GM19455 (cell line): ENCODE measurements around the gene MAML2.

Source experiments
- ATAC-seq: cut with Tn5 transposase; IDR thresholded peaks from one replicate; pipeline ENCODE4 v1.9.1; 2021; ENCODE audit not compliant: unreplicated experiment

The MAML2 gene

GRCh38 chr11:96342961-96343711, at the start of gene MAML2:
MAML2 (minus strand) TSS chr11:96343195; CDS start chr11:96341895, 1,300 bp downstream.
- ATAC-seq = peak; percentile 81

DNA sequence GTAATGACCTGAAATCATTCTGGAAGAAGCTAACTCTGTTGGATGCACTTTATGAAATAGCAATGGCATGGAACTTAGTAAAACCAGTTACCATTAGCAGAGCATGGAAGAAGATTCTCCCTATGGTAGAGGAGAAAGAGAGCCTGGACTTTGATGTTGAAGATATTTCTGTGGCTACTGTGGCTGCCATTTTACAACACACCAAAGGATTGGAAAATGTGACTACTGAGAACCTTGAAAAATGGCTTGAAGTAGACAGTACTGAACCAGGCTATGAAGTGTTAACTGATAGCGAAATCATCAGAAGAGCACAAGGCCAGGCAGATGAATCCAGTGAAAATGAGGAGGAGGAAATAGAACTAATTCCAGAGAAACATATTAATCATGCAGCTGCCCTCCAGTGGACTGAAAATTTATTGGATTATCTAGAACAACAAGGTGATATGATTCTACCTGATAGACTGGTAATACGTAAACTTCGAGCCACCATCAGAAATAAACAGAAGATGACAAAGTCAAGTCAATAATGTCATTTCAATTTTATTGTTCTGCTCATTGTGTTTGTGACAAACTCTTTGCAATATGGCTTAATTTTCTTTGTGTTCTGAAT, 48.8 kb upstream of the MAML2 start:
- ATAC-seq = no peak

DNA sequence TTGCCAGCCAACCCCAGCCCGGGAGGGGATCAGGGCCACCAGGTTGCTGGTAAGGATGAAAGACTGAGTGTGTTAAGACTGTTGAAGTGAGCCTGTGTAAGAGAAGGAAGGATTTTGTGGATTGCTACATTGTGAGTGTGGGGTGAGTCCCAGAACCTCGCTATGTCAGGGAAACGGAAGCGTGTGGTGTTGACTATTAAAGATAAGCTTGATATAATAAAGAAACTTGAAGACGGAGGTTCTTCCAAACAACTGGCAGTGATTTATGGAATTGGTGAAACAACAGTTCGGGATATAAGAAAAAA, 47.4 kb upstream of the MAML2 start:
- no peak for ATAC-seq

DNA sequence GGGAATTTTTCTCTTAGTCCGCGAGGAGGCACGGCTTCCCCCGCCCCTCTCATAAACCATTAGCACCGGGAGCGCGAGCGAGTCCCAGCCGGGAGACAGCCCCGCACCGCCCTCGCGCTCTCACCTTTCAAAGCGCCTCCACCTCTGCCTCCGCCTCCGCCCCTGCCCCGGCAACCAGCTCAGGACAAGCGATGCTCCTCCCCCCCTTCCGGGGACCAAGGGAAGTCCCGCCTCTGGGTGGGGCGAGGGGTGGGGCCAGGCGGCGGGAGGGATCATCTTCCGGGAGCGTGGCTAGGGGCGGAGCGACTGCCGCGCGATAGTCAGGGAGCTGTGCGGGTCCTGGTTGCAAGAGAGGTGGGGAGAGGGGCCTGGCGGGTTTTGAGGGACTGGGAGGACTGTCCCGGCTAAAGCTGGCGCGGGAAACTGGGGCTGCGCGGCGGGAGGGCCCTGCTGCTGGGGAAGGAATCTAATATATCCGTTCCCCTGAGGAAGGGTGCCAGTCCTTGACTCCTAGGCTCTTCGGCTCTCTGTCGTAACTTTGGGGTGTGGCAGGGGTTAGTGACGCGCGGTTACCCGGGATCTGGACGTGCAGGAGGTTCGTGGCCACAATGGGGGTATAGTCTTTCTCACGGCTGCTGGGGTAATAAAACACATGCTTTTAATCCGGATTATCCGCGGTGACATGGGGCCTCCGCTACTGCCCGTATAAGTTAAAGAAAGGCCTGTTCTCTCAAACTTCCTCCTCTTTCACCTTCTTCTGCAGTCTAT, 46.9 kb upstream of the MAML2 start, which contains the start of the genes CCDC82 and JRKL:
Gene CCDC82, minus strand, starts transcription at position 193 of the 768 bp plus-strand sequence. CDS start 5,165 bp downstream, outside the sequence.
Gene JRKL, plus strand, starts transcription at position 294 of the 768 bp plus-strand sequence. CDS start 637 bp downstream, outside the sequence.
- ATAC-seq = peak; percentile 94

DNA sequence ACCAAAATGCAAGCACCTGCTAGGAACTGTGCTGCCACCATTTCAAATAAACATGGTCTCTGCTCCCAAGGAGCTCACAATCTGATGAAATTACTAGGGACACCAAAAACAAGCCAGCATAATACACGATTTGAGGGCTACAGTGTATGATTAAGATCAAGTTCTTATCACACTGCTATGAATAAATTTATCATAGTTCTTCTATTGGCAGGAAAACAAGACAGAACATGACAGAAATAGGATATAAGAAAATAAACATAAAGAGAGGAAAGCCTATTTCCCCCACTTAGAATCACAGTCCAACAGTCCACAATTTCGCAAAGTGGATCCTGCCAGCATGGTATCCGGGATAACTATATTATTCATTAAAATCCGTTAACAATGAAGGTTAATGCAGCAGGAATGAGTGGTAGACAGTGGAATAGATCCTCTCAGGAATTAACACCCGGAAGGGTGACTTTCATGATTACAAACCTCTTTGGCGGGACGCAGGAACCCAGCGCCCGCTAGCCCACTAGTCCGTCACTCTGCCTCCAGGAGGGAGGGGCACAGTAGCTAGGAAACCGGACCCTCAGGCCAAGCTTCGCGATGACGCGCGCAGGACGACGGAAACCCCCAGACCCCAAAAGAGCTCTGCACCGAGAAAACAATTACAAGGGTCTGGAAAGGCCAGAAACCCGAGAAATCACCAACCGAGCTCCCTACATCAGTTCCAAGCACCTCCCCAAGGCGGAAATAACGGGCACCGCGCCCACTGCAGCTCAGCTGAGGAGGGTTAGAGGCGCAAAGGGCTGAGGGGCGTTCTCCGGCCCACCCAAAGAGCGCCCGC, 46.1 kb upstream of the MAML2 start:
- ATAC-seq = peak; percentile 65

DNA sequence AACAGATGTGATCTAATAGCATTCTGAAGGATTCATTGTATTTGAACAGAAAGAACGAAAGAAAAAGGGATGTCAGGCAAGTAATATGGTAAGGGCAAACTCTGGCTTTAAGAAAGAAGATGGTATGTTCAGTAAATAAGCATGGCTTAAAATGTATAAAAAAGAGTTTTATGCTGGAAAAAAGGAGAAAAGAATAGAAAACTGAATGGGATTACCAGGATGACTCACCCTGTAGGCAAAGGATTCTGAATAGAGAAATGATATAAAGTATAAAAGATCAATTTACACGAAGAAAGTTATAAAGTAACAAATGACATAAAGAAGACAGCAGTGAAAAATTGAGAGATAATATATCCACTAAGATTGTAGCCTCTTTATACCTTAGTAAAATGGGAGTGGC, 42.2 kb upstream of the MAML2 start:
- ATAC-seq = no peak

GRCh38 chr11:96384156-96384555, 41.2 kb upstream of the MAML2 start:
- ATAC-seq = no peak

GRCh38 chr11:96376796-96377195, 33.8 kb upstream of the MAML2 start:
- no peak for ATAC-seq

DNA sequence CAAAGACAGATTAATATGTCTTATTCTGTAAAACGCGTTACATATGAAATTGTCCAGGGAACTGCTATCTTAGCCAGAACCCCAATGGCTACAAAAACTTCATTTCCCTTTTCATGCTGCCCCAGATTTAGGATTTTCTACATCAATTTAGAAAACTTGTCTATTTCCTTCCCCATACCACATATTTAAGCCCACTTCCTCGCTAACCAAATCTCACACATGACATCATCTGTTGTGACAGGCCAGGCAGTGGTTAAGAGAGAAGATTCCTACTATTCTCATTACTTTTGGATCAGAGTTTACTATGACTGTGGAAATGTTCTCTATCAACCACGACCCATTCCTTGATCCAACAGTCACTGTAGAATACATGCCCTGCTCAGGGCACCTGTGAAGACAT, 30.8 kb upstream of the MAML2 start:
- ATAC-seq = no peak

DNA sequence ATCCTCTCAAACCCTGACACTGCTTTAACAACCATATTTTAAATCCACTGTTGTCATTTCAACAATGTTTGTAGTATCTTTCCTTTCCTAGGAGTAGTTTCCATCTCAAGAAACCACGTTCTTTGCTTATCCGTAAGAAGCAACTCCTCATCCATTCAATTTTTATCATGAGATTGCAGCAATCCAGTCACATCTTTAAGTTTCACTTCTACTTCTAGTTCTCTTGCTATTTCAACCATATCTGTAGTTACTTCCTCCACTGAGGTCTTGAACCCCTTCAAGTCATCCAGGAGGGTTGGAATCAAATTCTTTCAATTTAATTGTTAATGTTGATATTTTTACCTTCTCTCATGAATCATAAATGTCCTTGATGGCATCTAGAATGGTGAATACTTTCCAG, 24.3 kb upstream of the MAML2 start:
- no peak for ATAC-seq

DNA sequence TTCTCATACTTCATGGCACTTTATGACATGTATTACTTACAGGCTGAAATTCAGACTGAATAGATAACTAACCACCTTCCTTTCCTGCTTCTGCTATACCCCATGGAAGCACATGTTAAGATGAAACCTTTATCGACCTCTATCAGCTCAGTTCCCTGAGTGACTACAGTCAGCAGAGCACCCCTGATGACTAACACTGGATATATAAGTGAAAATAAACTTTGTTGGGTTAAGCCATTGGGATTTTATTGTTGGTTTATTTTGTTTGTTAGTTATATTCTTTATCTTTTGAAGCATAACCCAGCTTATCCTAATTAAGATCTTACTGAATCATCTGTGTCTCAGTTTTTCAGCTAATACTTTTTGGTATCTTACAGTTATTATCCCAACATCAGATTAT, 23.0 kb upstream of the MAML2 start:
- ATAC-seq = no peak

- no peak for ATAC-seq
Measured at GRCh38 chr11:96365493-96365892, 22.5 kb upstream of the MAML2 start.

GRCh38 chr11:96361778-96362177, 18.8 kb upstream of the MAML2 start:
- no peak for ATAC-seq

DNA sequence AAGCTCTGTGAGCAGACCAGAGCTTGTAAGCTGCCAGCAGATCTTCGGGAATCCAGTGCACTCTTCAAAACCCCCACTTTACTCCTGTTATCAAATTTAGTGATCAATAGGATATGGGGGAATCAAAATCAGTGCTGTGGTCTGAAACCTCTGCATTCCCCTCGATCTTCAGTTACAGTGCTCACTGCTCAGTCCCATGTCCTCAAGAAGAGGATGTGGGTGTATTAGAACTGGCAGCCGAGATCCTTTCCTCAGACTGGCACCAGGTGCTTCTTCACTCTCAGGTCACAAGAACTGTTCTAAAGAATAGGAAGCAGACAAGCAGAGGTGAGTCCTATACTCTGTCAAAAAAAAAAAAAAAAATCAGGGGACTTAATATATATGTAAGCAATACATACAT, 15.3 kb upstream of the MAML2 start:
- ATAC-seq = no peak

DNA sequence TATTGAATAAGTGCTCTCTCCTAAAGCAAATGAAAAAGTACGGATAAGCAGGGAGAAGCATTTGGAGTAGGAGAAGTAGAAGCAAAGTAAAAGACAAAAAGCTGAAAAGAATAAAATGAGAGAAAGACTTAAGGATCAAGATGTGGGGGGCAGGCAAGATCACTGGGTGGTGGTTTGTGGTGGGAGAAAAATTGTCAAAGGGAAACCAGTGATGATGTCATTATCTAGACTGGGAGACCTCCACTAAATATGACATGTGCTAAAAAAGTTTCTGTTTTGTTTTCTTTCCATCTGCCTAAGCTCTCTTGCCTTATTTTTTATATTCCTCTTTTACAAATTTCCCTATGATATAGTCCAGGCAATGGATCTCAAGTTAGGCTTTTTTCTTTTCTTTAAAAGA, 14.8 kb upstream of the MAML2 start:
- ATAC-seq = no peak

DNA sequence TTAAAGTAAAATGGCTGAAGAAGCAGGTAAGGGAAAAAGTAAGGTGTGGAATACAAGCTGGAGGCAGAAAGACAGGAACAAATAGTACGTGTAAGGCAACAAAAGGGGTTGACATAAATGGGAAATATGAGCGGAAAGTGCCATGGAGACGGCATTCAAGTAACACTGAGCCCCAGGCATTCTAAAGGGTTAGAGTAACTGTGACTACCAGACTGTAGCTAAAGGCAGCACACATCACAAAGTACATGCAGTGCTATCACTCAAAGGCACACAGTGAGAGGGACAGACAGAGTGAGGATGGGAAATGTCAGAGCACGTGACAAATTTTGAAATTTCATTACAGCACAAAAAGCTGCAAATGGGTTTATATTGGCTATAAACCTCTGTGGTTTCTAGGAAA, 13.9 kb upstream of the MAML2 start:
- no peak for ATAC-seq

DNA sequence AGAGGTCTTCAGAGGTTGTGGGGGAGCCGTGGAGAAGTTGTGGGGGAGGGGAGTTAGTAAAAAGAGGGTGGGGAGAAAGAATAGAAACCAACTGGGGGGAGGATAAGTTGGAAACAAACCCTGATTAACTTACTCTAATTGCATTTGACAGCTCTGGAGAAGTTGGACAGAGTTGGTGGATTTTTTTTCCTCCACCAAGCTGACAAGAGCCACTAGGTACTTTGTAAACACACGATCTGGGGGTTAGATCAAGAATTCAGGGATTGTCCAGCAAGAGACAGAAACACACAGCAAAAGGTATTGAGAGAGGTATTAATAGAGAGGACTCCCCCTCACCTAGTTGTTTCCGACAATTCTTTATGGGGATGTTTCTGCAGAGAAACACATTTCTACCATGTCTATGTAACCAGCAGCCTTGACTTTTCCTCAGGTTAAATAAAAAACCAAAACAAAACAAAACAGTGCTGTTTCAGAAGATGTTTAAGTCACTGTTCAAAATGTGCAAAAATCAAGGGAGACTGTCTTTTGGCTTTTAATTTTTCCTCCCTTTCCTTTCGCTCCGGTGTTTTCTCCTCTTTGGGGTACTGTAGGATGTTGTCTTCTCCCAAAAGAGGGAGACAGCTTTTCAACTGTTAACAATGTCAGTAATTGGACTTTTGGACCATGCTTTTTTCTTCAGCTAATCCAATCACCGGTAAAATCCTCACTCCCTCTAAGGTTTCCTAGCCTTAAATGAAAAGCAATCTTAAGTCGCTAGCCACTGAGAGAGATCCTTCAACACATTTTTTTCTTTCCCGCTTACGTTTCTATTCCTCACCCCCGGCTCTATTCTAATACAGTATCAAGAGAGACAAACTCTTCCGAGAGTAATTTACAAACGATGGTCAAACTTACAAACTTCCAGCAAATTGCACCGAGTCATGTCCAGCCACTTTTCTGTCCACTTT, 708 bp downstream of the MAML2 start:
- no peak for ATAC-seq

GRCh38 chr11:96341211-96342013, 1.6 kb downstream of the MAML2 start:
- peak; percentile 26 for ATAC-seq

GRCh38 chr11:96340555-96340885, 2.5 kb downstream of the MAML2 start:
- ATAC-seq = no peak
